Hepatocyte (in vitro differentiated cells): Measurements from ENCODE around the gene KIF4A. TPM values are rescaled to one million over a fixed set of nuclear protein-coding genes. Genes with fewer than 3 reads are reported as not detected.
"Not testable (repeated sequence)": the region's sequence is repeated elsewhere in the genome, so short reads cannot be mapped to it uniquely, and the experiment has no call there.

Experiments used
- DNase-seq: peaks from one replicate; pipeline ENCODE4 v3.0.0-alpha.2; 2016; ENCODE audit warnings: low spot score
- H2AFZ ChIP-seq: fragments of 200-600 bp; sonication (generic); 2 replicates; pipeline ENCODE4 v1.6.0; 2016; ENCODE audit warnings: antibody characterized with exemption, mild to moderate bottlenecking
- H3K27ac ChIP-seq: fragments of 200-600 bp; sonication (generic); 2 replicates; pipeline ENCODE4 v1.5.1; 2016; ENCODE audit warnings: mild to moderate bottlenecking
- H3K27me3 ChIP-seq: fragments of 200-600 bp; sonication (generic); 2 replicates; pipeline ENCODE4 v1.6.1; 2016
- H3K36me3 ChIP-seq: fragments of 200-600 bp; sonication (generic); replicated peaks from 2 replicates; pipeline ENCODE4 v1.5.1; 2016; ENCODE audit warnings: low read depth; ENCODE audit not compliant: insufficient read depth
- H3K4me1 ChIP-seq: fragments of 200-600 bp; sonication (generic); 2 replicates; pipeline ENCODE4 v1.5.1; 2016; ENCODE audit warnings: mild to moderate bottlenecking, moderate library complexity; ENCODE audit not compliant: insufficient read depth
- H3K4me2 ChIP-seq: fragments of 200-600 bp; sonication (generic); 2 replicates; pipeline ENCODE4 v1.6.0; 2016
- H3K4me3 ChIP-seq: fragments of 200-600 bp; sonication (generic); 2 replicates; pipeline ENCODE4 v1.5.1; 2016; ENCODE audit warnings: mild to moderate bottlenecking
- H3K79me2 ChIP-seq: fragments of 200-600 bp; sonication (generic); 2 replicates; pipeline ENCODE4 v1.6.0; 2017; ENCODE audit warnings: mild to moderate bottlenecking
- H3K9me2 ChIP-seq: fragments of 200-600 bp; sonication (generic); replicated peaks from 2 replicates; pipeline ENCODE4 v1.6.0; 2017; ENCODE audit warnings: mild to moderate bottlenecking; ENCODE audit not compliant: insufficient read depth
- H3K9me3 ChIP-seq: fragments of 200-600 bp; sonication (generic); 2 replicates; pipeline ENCODE4 v1.5.1; 2016; ENCODE audit warnings: low read depth, mild to moderate bottlenecking
- H4K20me1 ChIP-seq: fragments of 200-600 bp; sonication (generic); 2 replicates; pipeline ENCODE4 v1.6.0; 2016; ENCODE audit warnings: mild to moderate bottlenecking; ENCODE audit not compliant: insufficient read depth, poor library complexity, severe bottlenecking
- EZH2 ChIP-seq: fragments of 200-600 bp; sonication (generic); IDR thresholded peaks from 2 replicates; pipeline ENCODE4 v1.6.1; 2016; ENCODE audit warnings: antibody characterized with exemption, mild to moderate bottlenecking, borderline replicate concordance
- EZH2phosphoT487 ChIP-seq: fragments of 200-600 bp; sonication (generic); IDR thresholded peaks from one replicate; pipeline ENCODE4 v1.6.1; 2018; ENCODE audit warnings: antibody characterized with exemption, mild to moderate bottlenecking, low read depth, moderate library complexity; ENCODE audit not compliant: unreplicated experiment, severe bottlenecking
- WGBS: methylation state at CpG from one replicate; pipeline ENCODE4 v1.1.6; 2016; ENCODE audit warnings: low lambda C conversion rate; ENCODE audit errors: missing lambda C conversion rate; 5-methylcytosine and 5-hydroxymethylcytosine counted together
- polyA plus RNA-seq: library from polyadenylated mRNA; unstranded; fragments of >200 nt; fragmentation: Nextera tagmentation; extraction: Ambion mirVana; gene quantifications from 2 replicates; pipeline ENCODE4 v1.2.1, GENCODE V29; 2016
- total RNA-seq: library from RNA; depleted of rRNA; stranded (reverse); fragments of >200 nt; gene quantifications from 2 replicates; pipeline ENCODE4 v1.2.3, GENCODE V29; 2014
- TF ChIP-seq, protein P1 (sequence below): fragments of 200-600 bp; sonication (generic); IDR thresholded peaks from 2 replicates; pipeline ENCODE4 v1.5.1; 2016; ENCODE audit warnings: antibody characterized with exemption, mild to moderate bottlenecking; ENCODE audit not compliant: poor library complexity

Gene KIF4A
- total and polyA plus RNA-seq, 2 experiments from 2014 or later = 4.2 to 6.4 TPM

- Histone ChIP-seq H3K27me3 (no peaks in the 10 kb centered on the region), H4K20me1 (no peaks in the 10 kb centered on the region), H3K9me3 (no peaks in the 10 kb centered on the region), H3K27ac (no peak overlapping the region), H2AFZ (no peak overlapping the region), H3K36me3 (no peaks in the 10 kb centered on the region), H3K9me2 (no peaks in the 10 kb centered on the region), H3K4me3 (no peak overlapping the region), H3K4me2 (no peak overlapping the region), H3K79me2 (peaks cover 2% of the 10 kb centered on the region), H3K4me1 (no peaks in the 10 kb centered on the region)
- no peak for DNase-seq
- WGBS = 80% methylated on average over 5 of the region's 5 CpGs
- TF ChIP-seq, protein P1, sequence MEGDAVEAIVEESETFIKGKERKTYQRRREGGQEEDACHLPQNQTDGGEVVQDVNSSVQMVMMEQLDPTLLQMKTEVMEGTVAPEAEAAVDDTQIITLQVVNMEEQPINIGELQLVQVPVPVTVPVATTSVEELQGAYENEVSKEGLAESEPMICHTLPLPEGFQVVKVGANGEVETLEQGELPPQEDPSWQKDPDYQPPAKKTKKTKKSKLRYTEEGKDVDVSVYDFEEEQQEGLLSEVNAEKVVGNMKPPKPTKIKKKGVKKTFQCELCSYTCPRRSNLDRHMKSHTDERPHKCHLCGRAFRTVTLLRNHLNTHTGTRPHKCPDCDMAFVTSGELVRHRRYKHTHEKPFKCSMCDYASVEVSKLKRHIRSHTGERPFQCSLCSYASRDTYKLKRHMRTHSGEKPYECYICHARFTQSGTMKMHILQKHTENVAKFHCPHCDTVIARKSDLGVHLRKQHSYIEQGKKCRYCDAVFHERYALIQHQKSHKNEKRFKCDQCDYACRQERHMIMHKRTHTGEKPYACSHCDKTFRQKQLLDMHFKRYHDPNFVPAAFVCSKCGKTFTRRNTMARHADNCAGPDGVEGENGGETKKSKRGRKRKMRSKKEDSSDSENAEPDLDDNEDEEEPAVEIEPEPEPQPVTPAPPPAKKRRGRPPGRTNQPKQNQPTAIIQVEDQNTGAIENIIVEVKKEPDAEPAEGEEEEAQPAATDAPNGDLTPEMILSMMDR = no peak
- TF ChIP-seq EZH2 = no peak
- no peak for TF ChIP-seq EZH2phosphoT487
Measured at GRCh38 chrX:70293621-70294020, 3.7 kb downstream of the KIF4A start.

GRCh38 chrX:70301716-70302115, 11.8 kb downstream of the KIF4A start:
- no peak overlapping the region for H2AFZ ChIP-seq
- no peak overlapping the region for H3K4me2 ChIP-seq
- H4K20me1 ChIP-seq = no peaks in the 10 kb centered on the region
- H3K9me2 ChIP-seq = no peaks in the 10 kb centered on the region
- H3K4me3 ChIP-seq = no peak overlapping the region
- no peaks in the 10 kb centered on the region for H3K9me3 ChIP-seq
- no peaks in the 10 kb centered on the region for H3K79me2 ChIP-seq
- no peak overlapping the region for H3K27ac ChIP-seq
- no peak for DNase-seq
- TF ChIP-seq, protein P1 = no peak
- WGBS = 86% methylated on average over 3 of the region's 3 CpGs
- no peaks in the 10 kb centered on the region for H3K27me3 ChIP-seq
- H3K4me1 ChIP-seq = no peaks in the 10 kb centered on the region
- no peaks in the 10 kb centered on the region for H3K36me3 ChIP-seq

GRCh38 chrX:70313503-70313902, 23.6 kb downstream of the KIF4A start:
- Histone ChIP-seq H3K9me3 (no peaks in the 10 kb centered on the region), H3K36me3 (no peaks in the 10 kb centered on the region), H3K27ac (no peak overlapping the region), H3K4me3 (no peak overlapping the region), H3K9me2 (no peaks in the 10 kb centered on the region), H3K4me1 (no peaks in the 10 kb centered on the region), H3K27me3 (no peaks in the 10 kb centered on the region), H2AFZ (no peak overlapping the region), H3K79me2 (no peaks in the 10 kb centered on the region), H4K20me1 (no peaks in the 10 kb centered on the region), H3K4me2 (no peak overlapping the region)
- TF ChIP-seq EZH2 (no peak), EZH2phosphoT487 (no peak)
- WGBS = 72% methylated on average over 1 of the region's 1 CpG
- no peak for DNase-seq

DNA sequence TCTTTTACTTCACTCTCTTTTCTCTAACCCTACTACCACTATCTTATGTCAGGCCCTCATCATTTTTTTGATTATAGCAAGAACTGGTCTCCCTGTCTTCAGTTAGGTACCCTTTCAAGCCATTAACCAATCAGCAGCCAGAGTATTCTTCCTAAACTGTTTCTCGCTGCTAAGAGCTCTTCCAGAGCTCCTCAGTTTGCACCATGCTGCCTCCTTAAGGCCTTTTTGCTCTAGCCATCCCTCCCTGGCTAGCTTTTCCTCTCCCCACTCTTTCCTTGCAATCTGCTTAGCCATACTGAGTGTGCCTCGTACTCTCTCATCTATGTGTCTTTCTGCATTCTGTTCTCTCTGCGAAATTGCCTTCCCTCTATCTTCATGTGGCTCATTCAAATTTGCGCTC, 32.9 kb downstream of the KIF4A start:
- Histone ChIP-seq H3K27me3 (no peaks in the 10 kb centered on the region), H3K4me2 (no peak overlapping the region), H3K4me3 (no peak overlapping the region), H3K27ac (no peak overlapping the region), H3K36me3 (no peaks in the 10 kb centered on the region), H4K20me1 (no peaks in the 10 kb centered on the region), H3K79me2 (no peaks in the 10 kb centered on the region), H3K4me1 (no peaks in the 10 kb centered on the region), H3K9me2 (no peaks in the 10 kb centered on the region), H3K9me3 (no peaks in the 10 kb centered on the region), H2AFZ (no peak overlapping the region)
- no peak for DNase-seq
- no peak for TF ChIP-seq EZH2
- TF ChIP-seq EZH2phosphoT487 = no peak
- TF ChIP-seq, protein P1 = no peak
- 84% methylated on average over 4 of the region's 4 CpGs for WGBS

- H3K27me3 ChIP-seq, H3K9me3 ChIP-seq, H3K4me2 ChIP-seq, H3K36me3 ChIP-seq, H3K27ac ChIP-seq, H4K20me1 ChIP-seq, DNase-seq, H3K9me2 ChIP-seq, H3K79me2 ChIP-seq, H3K4me1 ChIP-seq, H2AFZ ChIP-seq, H3K4me3 ChIP-seq: not testable (repeated sequence)
- WGBS = 72% methylated on average over 6 of the region's 6 CpGs
Measured at GRCh38 chrX:70323628-70324027, 33.7 kb downstream of the KIF4A start.
